GM12874 (cell line): ENCODE results near the gene PDE6H.

Experiments used
- CTCF ChIP-seq: IDR thresholded peaks from 2 replicates; pipeline ENCODE4 v1.5.1; 2011; ENCODE audit warnings: low read depth, mild to moderate bottlenecking, control low read depth, low read length, moderate library complexity; ENCODE audit not compliant: insufficient read depth

The PDE6H gene

GRCh38 chr12:14970473-14970872, 2.4 kb upstream of the PDE6H start:
- no peak for TF ChIP-seq CTCF

GRCh38 chr12:14974633-14975032, 1.8 kb downstream of the PDE6H start:
- TF ChIP-seq CTCF = no peak

- TF ChIP-seq CTCF = no peak
These were observed 2.6 kb downstream of the PDE6H start for GRCh38 chr12:14975457-14975856.

- no peak for TF ChIP-seq CTCF
These were observed 3.8 kb downstream of the PDE6H start for GRCh38 chr12:14976658-14977057.

- no peak for TF ChIP-seq CTCF
These were observed 6.6 kb downstream of the PDE6H start for GRCh38 chr12:14979468-14979867.

- no peak for TF ChIP-seq CTCF
These were observed 8.2 kb downstream of the PDE6H start for GRCh38 chr12:14981049-14981448.

GRCh38 chr12:14982562-14982961, 9.7 kb downstream of the PDE6H start:
- TF ChIP-seq CTCF = no peak

- no peak for TF ChIP-seq CTCF
These were observed 10.1 kb downstream of the PDE6H start for GRCh38 chr12:14982991-14983390.
